GM10266 (cell line): Measurements from ENCODE around the gene AGBL4.

ENCODE experiments used
- DNase-seq: peaks from one replicate; pipeline ENCODE4 v3.0.0; 2012; ENCODE audit errors: extremely low spot score
- TF ChIP-seq, protein P1 (sequence below): IDR thresholded peaks from 2 replicates; pipeline ENCODE4 v1.5.1; 2012; ENCODE audit warnings: mild to moderate bottlenecking, low read depth; ENCODE audit not compliant: control insufficient read depth, insufficient read depth; ENCODE audit errors: missing control alignments

Gene AGBL4

DNA sequence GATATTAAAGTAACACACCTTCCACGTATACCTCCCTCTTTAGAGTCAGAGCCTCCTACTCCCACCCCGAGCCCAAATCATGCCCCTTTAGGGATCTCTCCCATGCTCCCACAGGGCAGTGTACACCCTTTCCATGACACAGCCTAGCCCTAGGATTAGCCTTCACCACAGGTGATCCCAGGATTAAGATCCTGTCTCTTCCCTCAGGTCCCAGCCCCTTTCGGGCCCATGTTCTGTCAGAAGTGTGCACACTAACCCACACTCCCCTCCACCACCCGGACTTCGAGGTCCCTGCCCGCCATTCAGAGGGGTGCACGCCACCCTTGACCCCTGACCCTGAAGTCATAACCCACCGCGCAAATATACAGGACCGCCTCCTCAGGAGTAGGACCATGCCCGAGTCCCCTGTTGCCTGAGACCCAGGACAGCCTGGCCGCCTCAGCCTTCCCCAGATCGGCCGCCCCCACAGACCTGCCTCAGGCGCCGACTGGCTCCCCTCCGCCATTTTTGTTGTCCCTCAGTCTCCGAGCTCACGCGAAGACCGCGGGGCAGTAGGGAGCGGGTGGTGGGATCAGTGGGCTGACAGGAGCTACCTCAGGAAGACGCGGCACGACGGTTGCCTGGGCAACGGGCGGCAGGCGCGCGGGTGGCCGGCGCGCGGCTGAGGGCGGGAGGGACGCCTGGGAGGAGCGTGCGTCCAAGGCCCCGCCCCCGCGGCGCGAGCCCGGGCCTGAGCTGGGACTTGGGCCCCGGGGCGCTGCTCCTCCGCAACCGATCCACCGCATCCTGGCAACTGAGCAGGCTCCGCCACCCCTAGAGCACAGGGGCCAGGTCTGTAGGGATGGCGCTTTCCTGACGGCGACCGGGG lies at the start of gene AGBL4:
AGBL4 (minus strand) TSS at position 663 of the 868 bp plus-strand sequence.
- DNase-seq: no peak
- TF ChIP-seq, protein P1, sequence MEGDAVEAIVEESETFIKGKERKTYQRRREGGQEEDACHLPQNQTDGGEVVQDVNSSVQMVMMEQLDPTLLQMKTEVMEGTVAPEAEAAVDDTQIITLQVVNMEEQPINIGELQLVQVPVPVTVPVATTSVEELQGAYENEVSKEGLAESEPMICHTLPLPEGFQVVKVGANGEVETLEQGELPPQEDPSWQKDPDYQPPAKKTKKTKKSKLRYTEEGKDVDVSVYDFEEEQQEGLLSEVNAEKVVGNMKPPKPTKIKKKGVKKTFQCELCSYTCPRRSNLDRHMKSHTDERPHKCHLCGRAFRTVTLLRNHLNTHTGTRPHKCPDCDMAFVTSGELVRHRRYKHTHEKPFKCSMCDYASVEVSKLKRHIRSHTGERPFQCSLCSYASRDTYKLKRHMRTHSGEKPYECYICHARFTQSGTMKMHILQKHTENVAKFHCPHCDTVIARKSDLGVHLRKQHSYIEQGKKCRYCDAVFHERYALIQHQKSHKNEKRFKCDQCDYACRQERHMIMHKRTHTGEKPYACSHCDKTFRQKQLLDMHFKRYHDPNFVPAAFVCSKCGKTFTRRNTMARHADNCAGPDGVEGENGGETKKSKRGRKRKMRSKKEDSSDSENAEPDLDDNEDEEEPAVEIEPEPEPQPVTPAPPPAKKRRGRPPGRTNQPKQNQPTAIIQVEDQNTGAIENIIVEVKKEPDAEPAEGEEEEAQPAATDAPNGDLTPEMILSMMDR: no peak

DNA sequence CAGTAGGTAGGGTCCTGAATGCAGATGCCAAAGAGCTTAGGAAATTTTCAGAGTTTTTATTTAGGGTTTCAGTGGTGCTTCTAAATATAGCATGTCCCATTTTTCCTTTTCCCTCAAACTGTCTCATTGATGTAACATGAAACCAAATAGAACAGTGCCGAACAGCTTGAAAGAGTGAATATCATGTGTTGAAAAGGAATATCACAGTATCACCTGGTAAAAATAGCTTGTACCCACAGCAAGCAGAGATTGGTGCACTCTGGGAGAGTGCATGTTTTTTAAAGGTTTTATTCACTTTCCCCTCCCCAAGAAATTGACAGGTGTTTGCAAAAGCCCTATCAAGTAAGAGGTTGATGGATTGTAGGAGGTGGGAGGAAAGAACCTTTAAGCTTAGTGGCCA lies 43.1 kb upstream of the AGBL4 start:
- TF ChIP-seq, protein P1: no peak
- DNase-seq: no peak

DNA sequence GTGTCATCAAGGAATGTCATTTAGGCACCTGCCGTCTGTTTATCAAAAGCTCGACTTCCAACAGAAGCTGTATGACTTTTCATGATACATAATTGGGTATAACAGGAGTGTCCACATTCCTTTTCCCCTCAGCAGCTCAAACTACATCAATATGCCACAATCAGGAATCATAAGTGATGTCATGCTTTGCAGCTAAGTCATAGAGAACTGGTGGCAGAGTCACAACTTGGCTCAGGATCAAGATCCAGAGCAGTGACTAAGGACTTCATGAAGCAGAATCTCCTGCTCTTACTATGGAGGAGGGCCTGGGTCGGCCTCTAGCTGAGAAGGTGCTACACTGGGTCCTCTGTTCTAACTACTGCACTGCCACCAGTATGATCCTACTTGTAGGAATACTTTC lies 36.5 kb upstream of the AGBL4 start:
- no peak for DNase-seq
- TF ChIP-seq, protein P1: no peak

DNA sequence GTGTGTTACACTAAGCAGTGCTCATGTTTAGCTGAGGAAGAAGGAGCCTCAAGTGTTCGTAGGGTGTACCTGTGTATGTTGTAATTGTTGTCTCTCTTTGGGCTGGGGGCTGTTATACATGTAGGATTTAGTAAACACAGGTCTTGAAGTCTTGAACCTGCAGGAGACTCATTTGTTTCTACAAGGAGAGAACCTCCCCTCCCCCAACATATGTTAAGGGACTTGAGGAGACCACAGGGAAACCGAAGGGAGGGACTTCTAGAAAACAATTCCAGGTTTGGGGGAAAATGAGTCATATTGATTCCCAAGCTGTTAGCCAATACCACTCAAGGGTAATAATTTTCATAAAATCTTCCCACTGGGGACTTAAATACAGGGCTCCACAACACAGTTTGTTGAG lies 25.0 kb upstream of the AGBL4 start:
- TF ChIP-seq, protein P1: no peak
- DNase-seq: no peak

DNA sequence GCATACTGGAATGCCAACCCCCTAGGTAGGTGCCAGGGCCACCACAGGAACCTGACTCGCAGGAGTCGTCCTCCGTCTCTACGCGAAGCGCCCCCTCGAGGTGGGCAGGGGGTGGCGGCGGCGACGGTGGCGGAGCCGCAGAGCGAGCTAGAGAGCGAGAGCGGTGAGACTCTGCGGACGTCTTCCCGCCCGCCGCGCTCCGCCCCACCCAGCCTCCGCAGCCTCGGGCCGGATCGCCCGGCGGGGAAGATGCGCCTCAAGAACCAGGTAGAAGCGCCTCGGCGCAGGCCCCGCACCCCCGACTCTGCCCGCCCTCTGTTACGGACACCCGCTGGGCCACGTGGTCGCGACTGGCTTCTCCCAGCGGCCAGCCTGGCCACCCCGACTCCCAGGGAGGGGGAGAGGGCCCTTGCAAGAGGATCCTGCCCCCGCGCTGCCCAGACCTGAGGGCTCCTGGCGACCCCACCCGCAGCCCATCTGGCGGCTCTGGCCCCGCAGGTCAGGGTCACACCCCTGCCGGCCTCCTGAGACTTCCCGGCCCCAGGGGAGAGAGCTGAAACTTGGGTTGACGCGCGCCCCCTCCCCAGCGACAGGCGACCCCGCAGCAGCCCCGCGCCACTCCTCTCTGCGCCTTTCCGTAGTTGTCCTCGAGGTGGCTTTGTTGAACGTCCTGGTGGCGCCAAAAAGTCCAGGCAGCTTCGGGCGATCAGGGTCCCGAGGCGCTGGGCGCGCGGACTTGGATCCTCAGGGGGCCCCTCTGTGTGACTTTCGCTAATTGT lies 24.4 kb upstream of the AGBL4 start:
- no peak for DNase-seq

DNA sequence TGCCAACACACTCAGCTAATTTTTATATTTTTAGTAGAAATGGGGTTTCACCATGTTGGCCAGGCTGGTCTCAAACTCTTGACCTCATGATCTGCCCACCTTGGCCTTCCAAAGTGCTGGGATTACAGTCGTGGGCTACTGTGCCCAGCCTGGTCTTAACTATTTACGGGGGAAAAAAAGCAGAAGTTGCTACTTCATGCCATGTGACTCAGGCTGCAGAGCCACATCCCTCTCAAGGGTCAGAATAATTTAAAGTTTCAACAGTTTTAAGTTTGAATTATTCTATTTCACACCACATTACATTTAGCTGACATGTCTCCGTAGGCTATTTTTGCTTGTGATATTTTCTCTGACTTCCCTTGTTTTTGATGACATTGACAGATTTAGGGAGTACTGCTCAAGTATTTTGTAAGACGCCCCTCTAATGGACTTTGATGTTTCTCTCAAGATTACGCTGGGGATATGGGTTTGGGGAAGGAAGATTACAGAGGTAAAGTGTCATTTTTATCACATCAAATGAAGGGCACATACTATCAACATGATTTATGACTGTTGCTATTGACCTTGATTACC lies 14.6 kb upstream of the AGBL4 start:
- TF ChIP-seq, protein P1: no peak
- no peak for DNase-seq

More for the DNA sequence above, 24.4 kb upstream of the AGBL4 start:
- TF ChIP-seq, protein P1: peak; percentile 20
